HL-60 (cell line): ENCODE results near the gene SPG21.

ENCODE experiments used
- DNase-seq, 2 experiments: peaks; one replicate each; pipeline ENCODE4 v3.0.0-alpha.2; 2010 to 2020; ENCODE audit warnings: low read depth in 1 of 2, low spot score in 1 of 2
- H3K27ac ChIP-seq: fragments of 250-450 bp; sonication (Bioruptor Pico); replicated peaks from 2 replicates; pipeline ENCODE4 v1.5.1; 2020; ENCODE audit warnings: mild to moderate bottlenecking, moderate library complexity
- H3K27me3 ChIP-seq: fragments of 250-450 bp; sonication (Bioruptor Pico); 2 replicates; pipeline ENCODE4 v1.5.1; 2021; ENCODE audit warnings: mild to moderate bottlenecking, moderate library complexity; ENCODE audit not compliant: insufficient read depth, poor library complexity, severe bottlenecking
- H3K4me3 ChIP-seq: replicated peaks from 2 replicates; pipeline ENCODE4 v1.5.1; 2011; ENCODE audit warnings: mild to moderate bottlenecking, control low read depth, low read length; ENCODE audit not compliant: insufficient read depth
- CTCF ChIP-seq: IDR thresholded peaks from one replicate; pipeline ENCODE4 v1.5.1; 2011; ENCODE audit warnings: low read length, control low read depth, inconsistent platforms; ENCODE audit not compliant: insufficient read depth
- GABPA ChIP-seq: IDR thresholded peaks from 2 replicates; pipeline ENCODE4 v1.6.1; 2012; ENCODE audit warnings: low read depth
- POLR2AphosphoS5 ChIP-seq: IDR thresholded peaks from 2 replicates; pipeline ENCODE4 v1.6.1; 2012; ENCODE audit warnings: low read depth
- REST ChIP-seq: IDR thresholded peaks from 2 replicates; pipeline ENCODE4 v1.6.1; 2012; ENCODE audit warnings: low read depth; ENCODE audit not compliant: insufficient replicate concordance
- SPI1 ChIP-seq: IDR thresholded peaks from 2 replicates; pipeline ENCODE4 v1.6.1; 2012; ENCODE audit warnings: low read depth, mild to moderate bottlenecking, borderline replicate concordance

Gene SPG21

GRCh38 chr15:64943512-64944225, 46.0 kb downstream of the SPG21 start:
- Histone ChIP-seq H3K27me3 (no peaks in the 10 kb centered on the region), H3K4me3 (no peak overlapping the region), H3K27ac (no peak overlapping the region)
- TF ChIP-seq CTCF, result no peak
- TF ChIP-seq SPI1, result no peak
- TF ChIP-seq GABPA, result no peak
- TF ChIP-seq POLR2AphosphoS5, result no peak
- TF ChIP-seq REST, result no peak
- DNase-seq, result peak in 1 of 2 experiments; percentile 0

- no peak overlapping the region for H3K4me3 ChIP-seq
- H3K27me3 ChIP-seq, result no peaks in the 10 kb centered on the region
- DNase-seq, result peak in 1 of 2 experiments; percentile 0
- TF ChIP-seq SPI1, result no peak
- no peak for TF ChIP-seq POLR2AphosphoS5
- no peak for TF ChIP-seq GABPA
- TF ChIP-seq CTCF, result no peak
- TF ChIP-seq REST, result no peak
- H3K27ac ChIP-seq, result no peak overlapping the region
Observed at GRCh38 chr15:64942356-64942755, 47.4 kb downstream of the SPG21 start.

GRCh38 chr15:64938192-64938591, 51.5 kb downstream of the SPG21 start:
- no peak for DNase-seq
- TF ChIP-seq GABPA (no peak), CTCF (no peak), REST (no peak), POLR2AphosphoS5 (no peak), SPI1 (no peak)
- Histone ChIP-seq H3K27ac (no peak overlapping the region), H3K27me3 (no peaks in the 10 kb centered on the region), H3K4me3 (no peak overlapping the region)
